Stimulated activated CD4-positive, alpha-beta T cell treated with anti-CD3 and anti-CD28 coated beads, Interleukin-12 subunit alpha, Interleukin-12 subunit beta, amount 100 ng/mL, for 24 hours (primary cell): ENCODE data around the gene GYS1.

ENCODE experiments used
- DNase-seq, 2 experiments: peaks; one replicate each; pipeline ENCODE4 v3.0.0-alpha.2; 2020; ENCODE audit warnings: low read depth in 2 of 2

Gene GYS1

GRCh38 chr19:48988860-48989259, 4.2 kb downstream of the GYS1 start:
- no peak for DNase-seq

- DNase-seq, result no peak
Observed at GRCh38 chr19:48988286-48988685, 4.8 kb downstream of the GYS1 start.

GRCh38 chr19:48987323-48987722, 5.8 kb downstream of the GYS1 start:
- DNase-seq, result no peak

DNA sequence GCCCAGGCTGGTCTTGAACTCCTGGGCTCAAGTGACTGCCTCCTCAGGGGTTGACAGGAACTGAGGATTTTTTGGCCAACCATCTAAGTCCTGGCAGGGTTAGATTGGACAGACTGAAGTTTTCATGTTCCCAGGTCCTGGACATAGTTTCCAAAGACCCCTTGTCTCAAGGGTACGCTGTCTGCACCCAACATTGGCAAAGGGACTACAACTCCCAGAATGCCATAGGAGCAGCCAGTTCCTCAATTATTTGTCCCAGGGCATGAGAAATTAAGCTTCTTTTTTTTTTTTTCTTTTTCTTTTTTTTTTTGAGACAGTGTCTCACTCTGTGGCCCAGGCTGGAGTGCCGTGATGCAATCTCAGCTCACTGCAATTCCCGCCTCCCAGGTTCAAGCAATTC, 6.9 kb downstream of the GYS1 start:
- DNase-seq, result no peak

DNA sequence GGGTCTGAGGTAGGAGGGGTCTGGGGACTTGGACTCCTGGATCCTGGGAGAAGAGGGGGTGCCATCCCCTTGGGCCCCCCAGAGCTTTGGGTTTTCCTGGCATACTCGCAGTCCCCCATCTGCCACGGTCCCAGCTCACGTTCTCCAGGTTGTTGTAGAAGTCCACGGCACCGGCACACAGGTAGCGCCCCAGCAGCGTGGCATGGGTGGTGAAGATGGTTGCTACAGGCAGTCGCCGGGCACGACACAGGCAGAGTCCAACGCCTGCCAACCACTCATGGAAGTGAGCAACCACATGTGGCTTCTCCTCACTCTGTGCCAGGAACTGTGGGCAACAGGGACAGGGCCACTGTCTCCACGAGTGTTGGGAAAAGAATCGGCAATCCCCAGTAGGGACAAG, 7.4 kb downstream of the GYS1 start:
- no peak for DNase-seq

DNA sequence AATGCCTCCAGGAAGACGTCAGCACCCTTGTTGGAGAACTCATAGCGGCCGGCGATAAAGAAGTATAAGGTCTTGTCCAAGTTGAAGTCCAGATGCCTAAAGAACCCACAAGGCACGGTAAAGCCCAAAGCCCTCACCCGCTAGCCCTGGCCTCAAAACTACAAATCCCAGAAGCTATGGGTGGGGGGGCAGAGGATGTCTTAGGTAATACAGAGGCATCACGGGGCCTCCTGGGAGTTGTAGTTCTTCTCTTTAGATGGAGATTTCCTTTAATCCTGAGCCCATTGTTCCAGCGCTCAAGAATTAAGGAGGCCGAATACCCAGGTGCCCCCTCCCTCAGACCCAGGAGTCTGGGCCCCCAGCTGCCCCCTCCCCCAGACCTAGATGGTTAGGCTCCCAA, 10.8 kb downstream of the GYS1 start:
- no peak for DNase-seq

DNA sequence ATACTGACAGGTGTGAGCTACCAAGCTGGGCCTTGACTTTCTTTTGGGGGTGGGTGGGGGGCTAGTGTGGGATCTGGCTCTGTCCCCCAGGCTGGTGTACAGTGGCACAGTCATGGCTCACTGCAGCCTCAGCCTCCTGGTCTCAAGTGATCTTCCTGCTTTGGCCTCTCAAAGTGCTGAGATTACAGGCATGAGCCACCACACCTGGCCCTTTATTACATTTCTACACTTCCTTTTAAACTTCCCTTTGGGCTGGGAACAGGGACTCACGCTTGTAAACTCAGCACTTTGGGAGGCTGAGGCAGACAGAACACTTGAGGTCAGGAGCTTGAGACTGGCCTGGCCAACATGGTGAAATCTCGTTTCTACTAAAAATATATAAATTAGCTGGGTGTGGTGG, 16.0 kb downstream of the GYS1 start:
- DNase-seq, result no peak

- no peak for DNase-seq
Observed at GRCh38 chr19:48975947-48976847, 16.9 kb downstream of the GYS1 start.

DNA sequence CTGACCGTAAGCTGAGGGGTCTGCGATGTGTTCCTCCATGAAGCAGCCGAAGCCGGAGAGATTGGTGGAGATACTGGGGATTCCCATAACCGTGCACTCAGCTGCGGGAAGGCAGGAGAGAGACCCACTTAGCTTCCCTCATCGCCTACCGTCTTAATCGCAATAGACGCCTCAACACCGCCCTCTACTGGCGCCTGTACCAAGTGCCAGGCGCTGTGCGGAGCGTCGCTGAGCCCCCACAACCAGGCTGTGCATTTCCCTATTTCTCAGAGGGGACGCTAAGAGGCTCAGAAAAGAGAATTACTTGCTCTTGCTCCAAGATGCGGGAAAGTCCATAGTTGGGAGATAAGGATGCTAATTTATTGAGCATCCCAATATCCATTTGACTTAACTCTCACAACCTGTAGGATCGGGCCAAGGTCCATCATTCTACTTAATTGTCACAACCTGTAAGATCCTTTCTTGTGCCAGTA, 22.1 kb downstream of the GYS1 start:
- DNase-seq, result peak; percentile 60 to 87

DNA sequence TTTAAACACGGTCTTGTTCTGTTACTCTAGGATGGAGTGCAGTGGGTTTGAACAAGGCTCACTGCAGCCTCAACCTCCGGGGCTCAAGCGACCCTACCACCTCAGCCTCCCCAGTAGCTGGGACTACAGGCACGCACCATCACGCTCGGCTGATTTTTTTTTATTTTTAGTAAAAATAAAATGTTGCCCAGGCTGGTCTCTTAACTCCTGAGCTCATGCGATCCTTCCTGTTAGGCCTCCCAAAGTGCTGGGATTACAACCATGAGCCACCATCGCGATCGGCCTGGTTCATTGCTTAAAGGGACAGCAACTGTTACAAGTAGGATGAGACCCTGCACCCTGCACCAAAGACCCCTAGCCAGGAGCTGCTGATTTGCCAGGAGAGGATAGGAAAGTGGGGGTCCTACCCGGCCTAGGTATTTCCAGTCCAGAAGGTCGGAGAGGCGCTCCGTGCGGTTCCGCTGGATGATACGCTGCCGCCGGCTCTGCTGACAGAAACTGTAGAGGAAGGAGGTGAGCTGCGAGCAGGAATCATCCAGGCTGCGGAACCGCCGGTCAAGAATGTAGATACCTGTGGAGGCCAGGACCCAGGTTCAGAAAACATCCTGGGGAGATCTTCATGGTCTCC, 22.9 kb downstream of the GYS1 start:
- no peak for DNase-seq

DNA sequence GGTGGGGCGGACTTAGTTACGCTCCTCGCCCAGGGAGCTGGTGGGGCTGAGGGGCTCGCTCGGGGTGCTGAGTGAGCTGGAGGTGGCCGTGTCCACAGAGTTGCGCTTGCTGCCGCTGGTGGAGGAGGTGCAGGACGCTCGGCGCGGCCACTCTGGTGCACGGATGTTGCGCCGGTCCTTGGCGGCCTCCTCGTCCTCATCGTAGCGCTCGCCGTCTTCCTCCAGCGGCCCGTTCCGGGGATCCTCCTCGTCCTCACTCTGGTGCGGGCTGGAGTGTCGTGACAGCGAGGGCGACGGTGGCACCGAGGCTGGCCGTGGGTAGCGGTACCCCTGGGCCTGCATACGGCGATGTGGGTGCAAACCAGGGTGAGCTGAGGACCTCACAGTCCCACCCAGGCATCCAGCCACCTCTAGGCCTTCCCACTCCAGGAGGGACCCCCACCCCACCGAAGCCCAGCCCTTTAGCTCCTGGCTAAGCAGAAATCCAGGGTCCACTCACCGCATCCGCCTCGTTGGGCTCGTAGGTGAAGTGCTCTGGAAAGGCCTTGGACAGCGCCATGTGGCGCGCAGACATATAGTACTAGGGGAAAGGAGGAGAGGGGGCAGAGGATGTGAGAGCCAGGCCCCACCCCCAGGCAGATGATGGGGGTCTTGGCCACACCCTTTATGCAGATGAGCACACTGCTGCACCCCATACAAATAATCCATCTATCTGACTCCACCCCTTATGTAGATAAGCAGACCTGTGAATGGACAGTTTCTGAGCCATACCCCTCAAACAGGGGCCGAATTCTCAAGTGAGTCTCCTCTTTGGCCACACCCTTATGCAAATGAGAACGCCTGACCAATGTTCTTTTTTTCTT, 23.6 kb downstream of the GYS1 start:
- no peak for DNase-seq

DNA sequence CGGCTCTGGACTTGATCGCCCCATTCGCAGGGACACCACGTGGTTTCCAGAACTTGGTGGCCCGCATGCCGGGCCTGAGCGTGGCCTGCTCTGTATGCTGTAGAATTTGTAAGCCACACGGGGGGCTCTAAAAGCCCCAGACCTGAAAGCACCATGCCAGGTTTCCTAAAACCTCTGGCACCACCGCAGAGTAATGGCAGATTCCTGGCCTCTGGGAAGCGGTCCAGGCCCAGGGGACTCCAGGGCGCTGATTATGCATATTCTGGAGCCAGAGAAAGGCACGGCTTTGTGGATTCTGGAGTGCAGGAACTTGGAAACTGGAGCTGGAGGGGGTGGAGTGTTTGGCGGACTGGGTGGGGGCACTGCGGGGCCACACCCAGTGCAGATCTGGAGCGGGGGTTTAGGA, 24.3 kb downstream of the GYS1 start:
- no peak for DNase-seq

DNA sequence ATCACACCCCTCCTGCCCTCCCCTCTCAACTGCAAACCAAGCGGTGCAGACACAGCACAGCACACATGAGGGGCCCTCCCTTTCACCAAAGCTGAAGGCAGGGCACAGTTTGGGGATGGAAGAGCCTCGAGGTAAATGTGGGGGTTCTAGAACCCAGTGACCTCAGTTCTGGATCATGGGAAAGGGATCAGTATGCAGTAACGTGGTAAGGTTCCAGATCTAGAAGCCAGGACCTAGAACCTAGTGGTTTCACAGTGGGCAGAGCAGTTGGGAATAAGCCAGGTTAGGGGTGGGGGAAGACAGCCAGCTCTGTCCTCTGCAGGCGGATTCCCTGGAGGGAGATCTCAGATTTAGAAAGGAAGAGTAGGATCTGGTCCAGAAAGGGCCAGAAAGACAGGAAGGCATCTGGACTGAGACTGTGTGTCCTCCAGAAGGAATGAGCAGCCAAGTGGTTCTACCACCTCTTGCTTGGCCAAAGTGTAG, 24.9 kb downstream of the GYS1 start:
- no peak for DNase-seq

DNA sequence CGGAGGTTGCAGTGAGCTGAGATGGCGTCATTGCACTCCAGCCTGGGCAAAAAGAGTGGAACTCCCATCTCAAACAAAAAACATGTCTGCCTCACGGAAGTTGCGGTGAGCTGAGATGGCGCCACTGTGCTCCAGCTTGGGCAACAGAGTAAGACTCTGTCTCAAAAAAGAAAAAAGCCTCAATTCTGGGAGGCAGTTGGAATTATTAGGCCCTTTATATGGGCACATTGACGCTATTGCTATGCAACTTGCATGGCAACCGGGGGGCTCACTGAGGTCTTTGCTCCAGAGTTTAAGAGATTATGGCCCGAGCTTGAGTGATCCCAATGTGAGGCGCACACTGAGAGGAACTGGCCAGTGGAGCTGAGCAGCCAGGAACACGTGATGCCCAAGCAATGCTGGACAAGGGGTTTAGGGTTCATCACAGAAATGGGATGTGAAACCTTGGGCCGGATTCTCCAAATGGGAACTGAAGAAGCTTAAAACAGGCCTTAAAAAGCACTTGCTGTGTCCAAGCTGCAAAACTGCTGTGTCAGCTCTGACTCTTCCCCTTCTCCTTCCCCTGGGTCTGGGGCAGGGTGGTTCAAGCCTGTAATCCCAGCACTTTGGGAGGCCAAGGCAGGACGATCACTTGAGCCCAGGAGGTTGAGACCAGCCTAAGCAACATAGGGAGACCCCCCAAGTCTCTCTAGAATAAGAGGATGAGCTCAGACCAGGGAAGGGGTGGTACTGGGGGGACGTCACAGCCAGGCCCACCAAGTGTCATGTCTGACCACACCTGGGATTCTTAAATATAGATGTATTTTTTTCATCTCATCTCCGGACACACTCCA, 25.5 kb downstream of the GYS1 start:
- DNase-seq, result no peak

GRCh38 chr19:48966541-48967345, 26.4 kb downstream of the GYS1 start:
- no peak for DNase-seq

- DNase-seq, result peak; percentile 83 to 90
Observed at GRCh38 chr19:48965806-48966540, 27.1 kb downstream of the GYS1 start.

DNA sequence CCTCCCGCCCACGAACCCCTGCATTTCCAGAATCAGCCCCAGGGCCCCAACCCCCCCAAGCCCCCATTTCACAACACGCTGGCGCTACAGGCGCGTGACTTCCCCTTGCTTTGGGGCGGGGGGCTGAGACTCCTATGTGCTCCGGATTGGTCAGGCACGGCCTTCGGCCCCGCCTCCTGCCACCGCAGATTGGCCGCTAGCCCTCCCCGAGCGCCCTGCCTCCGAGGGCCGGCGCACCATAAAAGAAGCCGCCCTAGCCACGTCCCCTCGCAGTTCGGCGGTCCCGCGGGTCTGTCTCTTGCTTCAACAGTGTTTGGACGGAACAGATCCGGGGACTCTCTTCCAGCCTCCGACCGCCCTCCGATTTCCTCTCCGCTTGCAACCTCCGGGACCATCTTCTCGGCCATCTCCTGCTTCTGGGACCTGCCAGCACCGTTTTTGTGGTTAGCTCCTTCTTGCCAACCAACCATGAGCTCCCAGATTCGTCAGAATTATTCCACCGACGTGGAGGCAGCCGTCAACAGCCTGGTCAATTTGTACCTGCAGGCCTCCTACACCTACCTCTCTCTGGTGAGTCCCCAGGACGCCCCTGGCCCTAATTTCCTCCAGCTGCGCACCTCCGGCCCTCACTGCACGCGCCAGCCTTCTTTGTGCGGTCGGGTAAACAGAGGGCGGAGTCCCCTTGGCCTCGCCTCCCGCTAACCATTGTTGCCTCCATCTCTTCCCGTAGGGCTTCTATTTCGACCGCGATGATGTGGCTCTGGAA, 27.9 kb downstream of the GYS1 start, which contains the start of gene FTL:
Gene FTL (plus strand): TSS at position 270 of the 766 bp plus-strand sequence. CDS start 199 bp downstream, at position 469.
- peak; percentile 84 to 91 for DNase-seq

DNA sequence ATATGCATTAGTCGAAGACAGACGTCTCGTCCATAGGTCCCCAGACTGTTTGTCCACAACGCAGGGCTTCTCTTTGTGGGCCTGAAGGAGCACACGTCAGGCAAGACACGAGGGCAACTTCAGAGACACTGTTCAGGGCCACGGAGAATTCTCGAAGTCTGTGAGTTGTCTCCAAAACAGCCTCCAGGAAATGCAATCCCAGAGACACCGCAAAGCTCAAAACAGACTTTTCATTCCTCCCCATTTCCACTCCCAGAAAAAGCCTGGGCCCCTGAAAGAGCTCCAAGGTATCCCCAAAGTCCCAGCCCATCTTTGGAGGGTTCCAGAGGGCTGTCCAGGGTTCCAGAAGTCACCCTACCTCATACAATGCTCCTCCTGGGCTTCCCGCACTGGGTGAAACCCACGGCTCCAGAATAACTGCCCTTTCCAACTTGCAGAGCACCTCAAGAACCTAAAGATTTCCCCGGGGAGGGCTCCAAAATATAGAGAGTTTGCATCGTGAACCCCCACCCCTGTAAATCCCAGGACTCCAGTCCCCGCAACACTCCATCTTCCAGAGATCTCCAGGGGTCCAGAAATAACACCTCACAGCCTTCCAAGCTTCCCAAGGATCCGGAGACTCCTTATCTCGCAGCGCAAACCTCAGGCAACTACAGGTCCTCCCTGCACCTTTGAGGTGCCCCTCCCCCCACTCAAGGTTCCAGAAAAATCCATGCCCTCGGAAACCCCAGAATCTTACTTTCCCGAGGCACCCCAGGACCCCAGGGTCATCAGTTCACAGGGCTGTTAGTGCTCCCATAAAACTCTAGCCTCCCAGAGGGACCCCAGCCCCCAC, 28.7 kb downstream of the GYS1 start:
- DNase-seq, result no peak
